GM06990 (cell line): ENCODE results near the gene ACYP2.
"Not testable (repeated sequence)": the region's sequence is repeated elsewhere in the genome, so short reads cannot be mapped to it uniquely, and the experiment has no call there.

Experiments used
- DNase-seq: peaks from one replicate; pipeline ENCODE4 v3.0.0-alpha.2; 2011; ENCODE audit not compliant: insufficient read length; ENCODE audit errors: extremely low read depth
- H3K27me3 ChIP-seq: replicated peaks from 2 replicates; pipeline ENCODE4 v1.6.0; 2011; ENCODE audit warnings: low read length; ENCODE audit not compliant: control insufficient read depth, insufficient read depth
- H3K36me3 ChIP-seq: 2 replicates; pipeline ENCODE4 v1.5.1; 2011; ENCODE audit warnings: low read length; ENCODE audit not compliant: control insufficient read depth, insufficient read depth
- H3K4me3 ChIP-seq: replicated peaks from 2 replicates; pipeline ENCODE4 v1.5.1; 2011; ENCODE audit warnings: low read depth, mild to moderate bottlenecking, control low read depth, low read length
- TF ChIP-seq, protein P1 (sequence below): IDR thresholded peaks from 2 replicates; pipeline ENCODE4 v1.5.1; 2011; ENCODE audit warnings: low read length, control low read depth, mild to moderate bottlenecking, inconsistent platforms; ENCODE audit not compliant: insufficient read depth, poor library complexity, severe bottlenecking

ACYP2 gene

DNA sequence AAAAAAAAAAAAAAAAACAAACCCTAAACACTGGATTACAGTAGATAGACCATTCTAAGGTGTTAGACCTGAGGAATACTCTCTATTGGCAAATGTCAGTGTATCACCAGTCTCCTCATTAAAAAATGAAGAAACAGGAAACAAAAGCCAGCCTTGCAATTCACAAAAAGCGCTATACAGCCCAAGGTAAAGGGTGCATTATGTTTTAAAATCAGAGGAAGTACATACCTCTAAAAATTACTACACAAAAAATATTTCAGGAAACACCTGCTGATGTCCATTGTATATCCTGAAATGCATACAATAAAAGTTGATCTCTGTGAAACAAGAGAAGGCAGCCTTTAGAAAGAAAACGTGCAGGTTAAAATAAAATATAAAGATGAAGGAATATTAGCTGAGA lies 195.5 kb downstream of the ACYP2 start:
- no peak for DNase-seq
- TF ChIP-seq, protein P1, sequence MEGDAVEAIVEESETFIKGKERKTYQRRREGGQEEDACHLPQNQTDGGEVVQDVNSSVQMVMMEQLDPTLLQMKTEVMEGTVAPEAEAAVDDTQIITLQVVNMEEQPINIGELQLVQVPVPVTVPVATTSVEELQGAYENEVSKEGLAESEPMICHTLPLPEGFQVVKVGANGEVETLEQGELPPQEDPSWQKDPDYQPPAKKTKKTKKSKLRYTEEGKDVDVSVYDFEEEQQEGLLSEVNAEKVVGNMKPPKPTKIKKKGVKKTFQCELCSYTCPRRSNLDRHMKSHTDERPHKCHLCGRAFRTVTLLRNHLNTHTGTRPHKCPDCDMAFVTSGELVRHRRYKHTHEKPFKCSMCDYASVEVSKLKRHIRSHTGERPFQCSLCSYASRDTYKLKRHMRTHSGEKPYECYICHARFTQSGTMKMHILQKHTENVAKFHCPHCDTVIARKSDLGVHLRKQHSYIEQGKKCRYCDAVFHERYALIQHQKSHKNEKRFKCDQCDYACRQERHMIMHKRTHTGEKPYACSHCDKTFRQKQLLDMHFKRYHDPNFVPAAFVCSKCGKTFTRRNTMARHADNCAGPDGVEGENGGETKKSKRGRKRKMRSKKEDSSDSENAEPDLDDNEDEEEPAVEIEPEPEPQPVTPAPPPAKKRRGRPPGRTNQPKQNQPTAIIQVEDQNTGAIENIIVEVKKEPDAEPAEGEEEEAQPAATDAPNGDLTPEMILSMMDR: no peak
- Histone ChIP-seq H3K27me3 (no peaks in the 10 kb centered on the region), H3K36me3 (no peaks in the 10 kb centered on the region), H3K4me3 (no peak overlapping the region)

DNA sequence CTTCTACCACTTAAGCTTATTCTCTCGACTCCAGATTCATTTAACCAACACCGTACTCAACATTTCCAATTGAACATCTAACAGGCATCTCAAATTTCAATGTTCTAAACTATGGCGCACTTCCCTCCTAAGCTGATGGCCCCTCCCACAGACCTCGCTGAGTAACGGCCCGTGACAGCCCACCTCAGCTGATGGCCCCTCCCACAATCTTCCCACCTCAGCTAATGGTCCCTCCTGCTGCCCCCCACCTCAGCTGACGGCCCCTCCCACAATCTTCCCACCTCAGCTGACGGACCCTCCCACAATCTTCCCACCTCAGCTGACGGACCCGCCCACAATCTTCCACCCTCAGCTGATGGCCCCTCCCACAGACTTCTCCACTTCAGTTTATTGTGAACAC lies 197.7 kb downstream of the ACYP2 start:
- H3K4me3 ChIP-seq: no peak overlapping the region
- H3K27me3 ChIP-seq: no peaks in the 10 kb centered on the region
- TF ChIP-seq, protein P1: no peak
- DNase-seq: no peak
- no peaks in the 10 kb centered on the region for H3K36me3 ChIP-seq

DNA sequence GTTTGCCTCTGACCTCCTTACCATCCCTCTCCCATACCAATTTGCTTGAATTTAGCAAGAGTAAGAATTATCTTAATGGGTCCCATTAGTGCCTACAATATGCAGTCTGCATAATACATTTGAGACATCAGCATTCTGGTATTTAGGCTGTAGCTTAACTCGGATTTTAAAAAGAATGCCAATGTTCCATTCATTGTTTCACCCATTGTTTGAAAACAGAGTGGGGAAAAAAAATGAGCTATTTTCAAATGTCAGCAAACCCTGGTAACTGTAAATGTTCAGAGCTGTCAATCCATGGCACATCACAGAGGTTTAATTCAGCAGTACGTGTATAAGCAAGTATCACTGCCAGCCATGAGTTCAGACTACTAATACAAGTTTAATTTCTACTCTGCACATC lies 202.6 kb downstream of the ACYP2 start:
- H3K4me3 ChIP-seq: no peak overlapping the region
- H3K27me3 ChIP-seq: no peaks in the 10 kb centered on the region
- no peaks in the 10 kb centered on the region for H3K36me3 ChIP-seq
- DNase-seq: no peak
- TF ChIP-seq, protein P1: no peak

DNA sequence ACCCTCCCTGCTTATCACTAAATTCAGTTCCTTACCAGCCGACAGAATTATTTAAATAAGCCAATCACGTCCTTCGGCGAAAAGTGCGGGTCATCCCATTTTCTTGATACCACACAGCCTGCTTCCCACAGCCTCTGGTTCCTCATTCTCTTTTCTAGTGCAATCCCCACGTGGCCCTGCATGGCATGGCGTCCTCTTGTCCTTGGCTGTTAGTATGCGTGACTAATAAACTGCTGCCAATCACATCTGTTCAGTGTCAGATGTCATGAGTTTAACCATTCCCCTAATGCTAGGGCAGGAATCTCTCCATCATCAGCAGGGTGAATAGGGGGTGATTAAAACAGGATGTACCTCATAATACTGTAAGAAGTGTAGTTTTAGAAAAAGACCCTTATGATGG lies 203.4 kb downstream of the ACYP2 start:
- no peaks in the 10 kb centered on the region for H3K27me3 ChIP-seq
- DNase-seq: no peak
- no peaks in the 10 kb centered on the region for H3K36me3 ChIP-seq
- H3K4me3 ChIP-seq: no peak overlapping the region
- TF ChIP-seq, protein P1: no peak

DNA sequence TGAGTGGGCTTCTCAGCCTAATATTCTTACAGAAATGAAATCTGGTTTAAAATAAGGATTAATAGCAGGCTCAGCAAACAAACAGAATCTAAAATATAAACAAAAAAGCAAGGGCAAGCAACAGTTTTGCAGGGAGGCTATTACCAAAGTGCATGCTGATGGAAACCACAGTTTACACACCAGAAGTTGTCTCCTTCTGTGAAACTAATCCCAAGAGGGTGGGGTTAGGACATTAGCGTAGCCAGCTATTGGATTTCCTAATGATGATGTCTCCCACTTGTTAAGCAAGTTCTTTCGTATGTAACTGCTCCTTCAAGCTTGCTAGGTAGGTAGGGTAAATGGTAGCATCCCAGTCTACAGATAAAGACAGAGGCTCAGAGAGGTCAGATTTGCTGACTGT lies 205.6 kb downstream of the ACYP2 start:
- H3K27me3 ChIP-seq: no peaks in the 10 kb centered on the region
- no peak for DNase-seq
- no peak overlapping the region for H3K4me3 ChIP-seq
- TF ChIP-seq, protein P1: no peak
- H3K36me3 ChIP-seq: no peaks in the 10 kb centered on the region

DNA sequence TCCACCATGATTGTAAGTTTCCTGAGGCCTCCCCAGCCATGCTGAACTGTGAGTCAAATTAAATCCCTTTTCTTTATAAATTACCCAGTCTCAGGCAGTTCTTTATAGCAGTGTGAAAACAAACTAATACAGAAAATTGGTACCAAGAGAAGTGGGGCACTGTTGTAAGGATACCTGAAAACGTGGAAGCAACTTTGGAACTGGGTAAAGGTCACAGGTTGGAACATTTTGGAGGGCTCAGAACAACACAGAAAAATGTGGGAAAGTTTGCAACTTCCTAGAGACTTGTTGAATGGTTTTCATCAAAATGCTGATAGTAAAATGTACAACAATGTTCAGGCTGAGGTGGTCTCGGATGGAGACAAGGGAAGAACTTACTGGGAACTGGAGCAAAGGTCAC lies 209.1 kb downstream of the ACYP2 start:
- not testable (repeated sequence) for DNase-seq, H3K27me3 ChIP-seq, H3K36me3 ChIP-seq, H3K4me3 ChIP-seq
